HCT116 (cell line): ENCODE data around the gene OR1M1. TPM values are rescaled to one million over a fixed set of nuclear protein-coding genes. Genes with fewer than 3 reads are reported as not detected.
"Not testable (repeated sequence)": the region's sequence is repeated elsewhere in the genome, so short reads cannot be mapped to it uniquely, and the experiment has no call there.

Experiments
- ATAC-seq: fragments of 200-7000 bp; cut with Tn5 transposase; 2 replicates; pipeline ENCODE4 v1.9.1; 2020; ENCODE audit warnings: mild to moderate bottlenecking, moderate library complexity
- BruUV-seq: library from RNA; stranded (reverse); fragments of 400-500 nt; replicated peaks from 2 replicates; lab custom pipeline; 2021; lab: Mats Ljungman, UMichigan
- CTCF ChIA-PET: fragments of 300-600 bp; sonication (Branson Sonifier 250); formaldehyde crosslinking; loops from one replicate; lab custom pipeline; 2021; ENCODE audit warnings: antibody characterized with exemption; lab: Charles Lee
- POLR2A ChIA-PET: fragments of 300-600, 350-600 bp; sonication (Branson Sonifier 250); formaldehyde crosslinking; loops from one replicate; lab custom pipeline; 2021; ENCODE audit warnings: antibody characterized with exemption; lab: Charles Lee
- RAD21 ChIA-PET, 2 experiments: fragments of 300-600 bp; sonication (Branson Sonifier 250); formaldehyde crosslinking; loops; one replicate each; lab custom pipeline; 2023; ENCODE audit warnings: low total read pairs in 2 of 2; ENCODE audit not compliant: uncharacterized antibody in 2 of 2, unreplicated experiment in 2 of 2, low non-redundant PET in 1 of 2; lab: Charles Lee
- DNase-seq: peaks from one replicate; pipeline ENCODE4 v3.0.0-alpha.2; 2010; ENCODE audit warnings: low read depth, low spot score
- H2AFZ ChIP-seq: fragments of 200-600 bp; shearing (Covaris generic), sonication (generic); 2 replicates; pipeline ENCODE4 v1.6.1; 2017; ENCODE audit warnings: low read depth, mixed run types, mixed read lengths, antibody characterized with exemption, low read length; ENCODE audit not compliant: poor library complexity, severe bottlenecking
- H3K27ac ChIP-seq: 2 replicates; pipeline ENCODE4 v1.5.1; 2012; ENCODE audit warnings: low read depth, low read length
- H3K27me3 ChIP-seq: fragments of 200-600 bp; sonication (generic); 2 replicates; pipeline ENCODE4 v1.6.1; 2016; ENCODE audit warnings: mixed run types, low read length, mixed read lengths; ENCODE audit not compliant: insufficient read depth
- H3K36me3 ChIP-seq, 2 experiments: fragments of 200-500 bp in 1 of 2; fragments of 200-600 bp in 1 of 2; sonication (Bioruptor generic) in 1 of 2; sonication (generic) in 1 of 2; 2 replicates each; pipeline versions ENCODE4 v1.5.1 to v1.6.1; 2014 to 2016; ENCODE audit warnings: low read length in 2 of 2, inconsistent platforms in 1 of 2, mixed read lengths in 1 of 2, mixed run types in 1 of 2; ENCODE audit not compliant: insufficient read depth in 2 of 2, control insufficient read depth in 1 of 2
- H3K4me1 ChIP-seq, 2 experiments: fragments of 200-600 bp in 1 of 2; sonication (generic) in 1 of 2; 2 replicates each; pipeline versions ENCODE4 v1.5.1 to v1.6.1; 2012 to 2017; ENCODE audit warnings: low read length in 2 of 2, inconsistent platforms in 1 of 2, mild to moderate bottlenecking in 1 of 2, mixed read lengths in 1 of 2, mixed run types in 1 of 2, moderate library complexity in 1 of 2; ENCODE audit not compliant: insufficient read depth in 2 of 2, control insufficient read depth in 1 of 2
- H3K4me2 ChIP-seq: fragments of 200-600 bp; sonication (generic); 2 replicates; pipeline ENCODE4 v1.6.1; 2017; ENCODE audit warnings: mixed run types, low read length, mixed read lengths
- H3K4me3 ChIP-seq, 2 experiments: fragments of 200-600 bp in 1 of 2; sonication (generic) in 1 of 2; replicated peaks in 1 of 2; 2 replicates each; pipeline ENCODE4 v1.5.1; 2011 to 2016; ENCODE audit warnings: low read length in 2 of 2, control low read depth in 1 of 2, low read depth in 1 of 2, mild to moderate bottlenecking in 1 of 2, mixed read lengths in 1 of 2, mixed run types in 1 of 2
- H3K79me2 ChIP-seq: fragments of 200-600 bp; sonication (generic); 2 replicates; pipeline ENCODE4 v1.6.1; 2017; ENCODE audit warnings: mild to moderate bottlenecking, mixed run types, low read length, moderate library complexity, mixed read lengths; ENCODE audit not compliant: insufficient read depth
- H3K9ac ChIP-seq: fragments of 200-600 bp; sonication (generic); 2 replicates; pipeline ENCODE4 v1.6.1; 2016; ENCODE audit warnings: low read length, mixed read lengths
- H3K9me2 ChIP-seq: fragments of 200-600 bp; sonication (generic), shearing (Covaris generic); 2 replicates; pipeline ENCODE4 v1.6.1; 2017; ENCODE audit warnings: mixed run types, mild to moderate bottlenecking, moderate library complexity; ENCODE audit not compliant: insufficient read depth
- H3K9me3 ChIP-seq, 2 experiments: fragments of 200-500 bp in 1 of 2; fragments of 200-600 bp in 1 of 2; sonication (Bioruptor generic) in 1 of 2; sonication (generic) in 1 of 2; 2 replicates each; pipeline ENCODE4 v1.6.1; 2014 to 2017; ENCODE audit warnings: low read length in 2 of 2, mixed read lengths in 2 of 2, inconsistent platforms in 1 of 2, low read depth in 1 of 2, mild to moderate bottlenecking in 1 of 2, mixed run types in 1 of 2, moderate library complexity in 1 of 2; ENCODE audit not compliant: control insufficient read depth in 1 of 2, insufficient read depth in 1 of 2
- H4K20me1 ChIP-seq: fragments of 200-600 bp; sonication (generic), shearing (Covaris generic); 2 replicates; pipeline ENCODE4 v1.6.1; 2017; ENCODE audit warnings: mixed run types, mild to moderate bottlenecking, moderate library complexity; ENCODE audit not compliant: insufficient read depth
- POLR2AphosphoS5 ChIP-seq: IDR thresholded peaks from 2 replicates; pipeline ENCODE4 v1.6.1; 2011; ENCODE audit warnings: mild to moderate bottlenecking, low read depth, low read length, moderate library complexity
- ZFX ChIP-seq: fragments of 450-650 bp; IDR thresholded peaks from 2 replicates; pipeline ENCODE4 v1.6.1; 2017
- intact Hi-C: fragments of 100-400 bp; cut with micrococcal nuclease; formaldehyde crosslinking; loops from 2 replicates; pipeline ENCODE4 v1.10.0; 2022
- total RNA-seq: library from RNA; stranded (reverse); gene quantifications from one replicate; pipeline ENCODE4 v1.2.1, GENCODE V29; 2021; ENCODE audit not compliant: unreplicated experiment
- TF ChIP-seq, protein P1 (sequence below): IDR thresholded peaks from 2 replicates; pipeline ENCODE4 v1.6.1; 2012

Gene OR1M1
- total RNA-seq, 1 experiment from 2014 or later: not detected

DNA sequence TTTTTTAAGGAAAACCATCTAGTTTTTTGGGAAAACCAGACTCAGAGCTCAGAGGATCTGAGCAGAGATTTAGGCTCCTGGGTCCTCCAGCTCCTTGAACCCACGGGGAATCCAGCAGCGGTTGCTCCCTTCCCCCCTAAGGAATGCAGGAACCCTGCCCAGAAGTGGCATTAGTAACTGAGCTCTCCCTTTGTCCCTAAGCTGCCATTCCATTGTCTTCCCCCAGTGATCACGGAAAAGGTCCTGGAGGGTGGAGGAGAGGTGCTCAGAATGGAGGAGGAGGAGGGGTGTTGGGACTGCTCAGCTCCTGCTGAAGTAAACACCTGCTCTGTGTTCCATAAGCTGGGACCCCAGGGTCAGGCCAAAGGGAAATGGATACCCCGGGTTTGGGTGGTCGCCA, 16.8 kb upstream of the OR1M1 start:
- ChIA-PET POLR2A (interaction anchor here (0.6 kb wide), 1 partner anchor 258 kb away, joined by 5 read pairs; no protein-coding TSS in a partner anchor), RAD21 (no interaction called here), CTCF (interaction anchor here (0.6 to 0.9 kb wide), 2 partner anchors 9 to 425 kb away, joined by 3 read pairs; no protein-coding TSS in a partner anchor)
- H3K27me3 ChIP-seq: no peaks in the 10 kb centered on the region
- H3K9me2 ChIP-seq: no peaks in the 10 kb centered on the region
- intact Hi-C loops: no loop called here
- H3K36me3 ChIP-seq: no peaks in the 10 kb centered on the region
- TF ChIP-seq POLR2AphosphoS5 (no peak), ZFX (no peak)
- TF ChIP-seq, protein P1, sequence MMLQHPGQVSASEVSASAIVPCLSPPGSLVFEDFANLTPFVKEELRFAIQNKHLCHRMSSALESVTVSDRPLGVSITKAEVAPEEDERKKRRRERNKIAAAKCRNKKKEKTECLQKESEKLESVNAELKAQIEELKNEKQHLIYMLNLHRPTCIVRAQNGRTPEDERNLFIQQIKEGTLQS: no peak
- no peak overlapping the region for H3K4me3 ChIP-seq
- no TSS peak for BruUV-seq
- H4K20me1 ChIP-seq: no peaks in the 10 kb centered on the region
- no peaks in the 10 kb centered on the region for H3K9me3 ChIP-seq
- peak overlapping the region; percentile 22 for H3K9ac ChIP-seq
- H2AFZ ChIP-seq: peak overlapping the region; percentile 87
- ATAC-seq (peak; percentile 63), DNase-seq (no peak)
- no peaks in the 10 kb centered on the region for H3K79me2 ChIP-seq
- no peak overlapping the region for H3K27ac ChIP-seq
- peak overlapping the region; percentile 59 for H3K4me2 ChIP-seq
- peaks cover 24 to 33% of the 10 kb centered on the region in 2 experiments for H3K4me1 ChIP-seq

DNA sequence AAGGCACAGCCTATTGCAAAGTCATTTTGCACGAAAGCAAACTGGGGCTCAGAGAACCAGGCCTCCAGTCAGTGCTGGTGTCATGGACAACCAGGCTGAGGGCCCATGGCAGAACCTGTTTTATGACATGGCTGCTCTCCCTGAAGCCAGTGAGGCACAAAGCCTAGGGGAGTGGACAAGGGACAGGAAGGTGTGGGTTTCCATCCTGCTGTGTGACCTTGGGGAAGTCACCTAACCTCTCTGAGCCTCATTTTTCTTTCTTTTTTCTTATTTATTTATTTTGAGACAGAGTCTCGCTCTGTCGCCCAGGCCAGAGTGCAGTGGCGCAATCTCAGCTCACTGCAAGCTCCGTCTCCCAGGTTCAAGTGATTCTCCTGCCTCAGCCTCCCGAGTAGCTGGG, 15.1 kb upstream of the OR1M1 start:
- H3K4me3 ChIP-seq, CTCF ChIA-PET, ATAC-seq, H3K79me2 ChIP-seq, BruUV-seq, POLR2A ChIA-PET, H3K36me3 ChIP-seq, intact Hi-C loops, H3K9ac ChIP-seq, H3K9me2 ChIP-seq, H2AFZ ChIP-seq, H3K27ac ChIP-seq, H3K9me3 ChIP-seq, H3K27me3 ChIP-seq, DNase-seq, H3K4me2 ChIP-seq, H4K20me1 ChIP-seq: not testable (repeated sequence)
- H3K4me1 ChIP-seq: peaks cover 36 to 49% of the 10 kb centered on the region in 2 experiments
- RAD21 ChIA-PET: interaction anchor here in 1 of 2 experiments (0.6 kb wide), 1 partner anchor 54 kb away, joined by 3 read pairs; no protein-coding TSS in a partner anchor
